Measurements from ENCODE around the gene RAB27A. TPM values are rescaled to one million over a fixed set of nuclear protein-coding genes. Genes with fewer than 3 reads are reported as not detected.
A peak's percentile ranks its signal among the peaks of the same experiment; 100 is the strongest.

The RAB27A gene
- total and polyA plus RNA-seq, 2 of the 13 experiments (the other 11 are each of a cell fraction or from before 2014, with no cell fraction given): 3.4 to 8.1 TPM

DNA sequence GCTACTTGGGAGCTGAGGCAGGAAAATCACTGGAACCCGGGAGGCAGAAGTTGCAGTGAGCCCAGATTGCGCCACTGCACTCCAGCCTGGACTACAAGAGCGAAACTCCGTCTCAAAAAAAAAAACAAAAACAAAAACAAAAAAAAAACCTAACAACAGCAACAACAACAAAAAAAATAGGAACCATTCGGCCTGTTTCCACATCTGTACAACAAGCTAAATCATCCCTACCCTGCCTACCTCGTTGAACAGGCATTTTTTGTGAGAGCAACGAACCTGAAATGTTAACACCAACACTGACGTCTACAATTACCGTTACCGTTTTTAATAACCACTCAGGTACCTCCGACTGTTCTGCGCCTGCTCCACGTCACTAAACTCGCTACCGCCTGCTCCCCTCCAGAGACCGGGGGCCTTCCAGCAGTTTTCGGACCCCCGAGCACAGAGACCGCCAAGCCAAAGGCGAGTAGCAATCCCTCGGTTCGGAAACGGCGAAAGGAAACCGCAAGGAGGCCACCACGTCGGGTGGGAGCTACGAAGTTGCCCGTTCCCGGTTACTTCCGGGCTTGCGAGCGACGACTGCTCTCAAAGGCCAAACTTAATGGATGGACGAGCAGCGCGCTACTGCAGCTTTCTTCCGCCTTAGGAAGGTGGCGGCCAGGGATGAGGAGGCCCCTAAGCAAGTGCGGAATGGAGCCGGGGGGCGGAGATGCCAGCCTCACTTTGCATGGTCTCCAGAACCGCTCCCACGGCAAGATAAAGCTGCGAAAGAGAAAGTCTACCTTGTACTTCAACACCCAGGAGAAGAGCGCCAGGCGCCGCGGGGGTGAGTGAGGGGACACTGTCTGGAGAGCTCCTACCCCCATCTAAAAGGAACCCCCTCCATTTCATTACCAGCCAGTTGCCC is 29.2 kb upstream of the RAB27A start, which contains the start of the genes PIGB and PIGBOS1 (continued):
- TF ChIP-seq, protein P1, sequence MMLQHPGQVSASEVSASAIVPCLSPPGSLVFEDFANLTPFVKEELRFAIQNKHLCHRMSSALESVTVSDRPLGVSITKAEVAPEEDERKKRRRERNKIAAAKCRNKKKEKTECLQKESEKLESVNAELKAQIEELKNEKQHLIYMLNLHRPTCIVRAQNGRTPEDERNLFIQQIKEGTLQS (CRISPR knock-in tag; IDR thresholded peaks at IDR 0.05): no peak; the same call in 1 of the 2 replicates
- TF ChIP-seq, protein P2, sequence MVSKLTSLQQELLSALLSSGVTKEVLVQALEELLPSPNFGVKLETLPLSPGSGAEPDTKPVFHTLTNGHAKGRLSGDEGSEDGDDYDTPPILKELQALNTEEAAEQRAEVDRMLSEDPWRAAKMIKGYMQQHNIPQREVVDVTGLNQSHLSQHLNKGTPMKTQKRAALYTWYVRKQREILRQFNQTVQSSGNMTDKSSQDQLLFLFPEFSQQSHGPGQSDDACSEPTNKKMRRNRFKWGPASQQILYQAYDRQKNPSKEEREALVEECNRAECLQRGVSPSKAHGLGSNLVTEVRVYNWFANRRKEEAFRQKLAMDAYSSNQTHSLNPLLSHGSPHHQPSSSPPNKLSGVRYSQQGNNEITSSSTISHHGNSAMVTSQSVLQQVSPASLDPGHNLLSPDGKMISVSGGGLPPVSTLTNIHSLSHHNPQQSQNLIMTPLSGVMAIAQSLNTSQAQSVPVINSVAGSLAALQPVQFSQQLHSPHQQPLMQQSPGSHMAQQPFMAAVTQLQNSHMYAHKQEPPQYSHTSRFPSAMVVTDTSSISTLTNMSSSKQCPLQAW (CRISPR knock-in tag; IDR thresholded peaks at IDR 0.05): 0 out of 2 replicates have a peak, but pooled peaks have one; percentile 33
- TF ChIP-seq, protein P3, sequence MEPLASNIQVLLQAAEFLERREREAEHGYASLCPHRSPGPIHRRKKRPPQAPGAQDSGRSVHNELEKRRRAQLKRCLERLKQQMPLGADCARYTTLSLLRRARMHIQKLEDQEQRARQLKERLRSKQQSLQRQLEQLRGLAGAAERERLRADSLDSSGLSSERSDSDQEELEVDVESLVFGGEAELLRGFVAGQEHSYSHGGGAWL (CRISPR knock-in tag; IDR thresholded peaks at IDR 0.05): peak; percentile 84; the same call in 1 of the 2 replicates
- TF ChIP-seq TOPORS (CRISPR knock-in tag; IDR thresholded peaks at IDR 0.05) (no peak), MTA1 (CRISPR knock-in tag; IDR thresholded peaks at IDR 0.05; ENCODE audit: borderline replicate concordance) (peak; percentile 83; the same call in 1 of the 2 replicates), MEIS1 (CRISPR knock-in tag; IDR thresholded peaks at IDR 0.05; ENCODE audit: borderline replicate concordance) (peak; percentile 90; the same call in 1 of the 2 replicates), ZNF329 (CRISPR knock-in tag; IDR thresholded peaks at IDR 0.05; ENCODE audit: low read depth) (no peak; the same call in 1 of the 2 replicates), HOXA5 (CRISPR knock-in tag; IDR thresholded peaks at IDR 0.05) (0 out of 2 replicates have a peak, but pooled peaks have one; percentile 26), MIER2 (CRISPR knock-in tag; IDR thresholded peaks at IDR 0.05) (peak; percentile 82; the same call in 1 of the 2 replicates), SUZ12 (IDR thresholded peaks at IDR 0.05; ENCODE audit: low read depth, low read length) (no peak), ZNF776 (CRISPR knock-in tag; IDR thresholded peaks at IDR 0.05) (no peak), FOXM1 (CRISPR knock-in tag; IDR thresholded peaks at IDR 0.05) (no peak), ZNF713 (CRISPR knock-in tag; IDR thresholded peaks at IDR 0.05) (no peak), ZNF615 (CRISPR knock-in tag; IDR thresholded peaks at IDR 0.05; ENCODE audit: borderline replicate concordance) (peak; percentile 69; the same call in 1 of the 2 replicates)
- TF ChIP-seq, protein P4, sequence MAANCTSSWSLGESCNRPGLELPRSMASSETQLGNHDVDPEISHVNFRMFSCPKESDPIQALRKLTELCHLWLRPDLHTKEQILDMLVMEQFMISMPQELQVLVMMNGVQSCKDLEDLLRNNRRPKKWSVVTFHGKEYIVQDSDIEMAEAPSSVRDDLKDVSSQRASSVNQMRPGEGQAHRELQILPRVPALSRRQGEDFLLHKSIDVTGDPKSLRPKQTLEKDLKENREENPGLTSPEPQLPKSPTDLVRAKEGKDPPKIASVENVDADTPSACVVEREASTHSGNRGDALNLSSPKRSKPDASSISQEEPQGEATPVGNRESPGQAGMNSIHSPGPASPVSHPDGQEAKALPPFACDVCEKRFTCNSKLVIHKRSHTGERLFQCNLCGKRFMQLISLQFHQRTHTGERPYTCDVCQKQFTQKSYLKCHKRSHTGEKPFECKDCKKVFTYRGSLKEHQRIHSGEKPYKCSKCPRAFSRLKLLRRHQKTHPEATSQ (CRISPR knock-in tag; IDR thresholded peaks at IDR 0.05; ENCODE audit: borderline replicate concordance): no peak
- TF ChIP-seq, protein P5, sequence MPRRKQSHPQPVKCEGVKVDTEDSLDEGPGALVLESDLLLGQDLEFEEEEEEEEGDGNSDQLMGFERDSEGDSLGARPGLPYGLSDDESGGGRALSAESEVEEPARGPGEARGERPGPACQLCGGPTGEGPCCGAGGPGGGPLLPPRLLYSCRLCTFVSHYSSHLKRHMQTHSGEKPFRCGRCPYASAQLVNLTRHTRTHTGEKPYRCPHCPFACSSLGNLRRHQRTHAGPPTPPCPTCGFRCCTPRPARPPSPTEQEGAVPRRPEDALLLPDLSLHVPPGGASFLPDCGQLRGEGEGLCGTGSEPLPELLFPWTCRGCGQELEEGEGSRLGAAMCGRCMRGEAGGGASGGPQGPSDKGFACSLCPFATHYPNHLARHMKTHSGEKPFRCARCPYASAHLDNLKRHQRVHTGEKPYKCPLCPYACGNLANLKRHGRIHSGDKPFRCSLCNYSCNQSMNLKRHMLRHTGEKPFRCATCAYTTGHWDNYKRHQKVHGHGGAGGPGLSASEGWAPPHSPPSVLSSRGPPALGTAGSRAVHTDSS (CRISPR knock-in tag; conservative IDR thresholded peaks at IDR 0.05): no peak
- TF ChIP-seq, protein P6, sequence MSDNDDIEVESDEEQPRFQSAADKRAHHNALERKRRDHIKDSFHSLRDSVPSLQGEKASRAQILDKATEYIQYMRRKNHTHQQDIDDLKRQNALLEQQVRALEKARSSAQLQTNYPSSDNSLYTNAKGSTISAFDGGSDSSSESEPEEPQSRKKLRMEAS (IDR thresholded peaks at IDR 0.05): peak; percentile 78
- TF ChIP-seq, protein P7, sequence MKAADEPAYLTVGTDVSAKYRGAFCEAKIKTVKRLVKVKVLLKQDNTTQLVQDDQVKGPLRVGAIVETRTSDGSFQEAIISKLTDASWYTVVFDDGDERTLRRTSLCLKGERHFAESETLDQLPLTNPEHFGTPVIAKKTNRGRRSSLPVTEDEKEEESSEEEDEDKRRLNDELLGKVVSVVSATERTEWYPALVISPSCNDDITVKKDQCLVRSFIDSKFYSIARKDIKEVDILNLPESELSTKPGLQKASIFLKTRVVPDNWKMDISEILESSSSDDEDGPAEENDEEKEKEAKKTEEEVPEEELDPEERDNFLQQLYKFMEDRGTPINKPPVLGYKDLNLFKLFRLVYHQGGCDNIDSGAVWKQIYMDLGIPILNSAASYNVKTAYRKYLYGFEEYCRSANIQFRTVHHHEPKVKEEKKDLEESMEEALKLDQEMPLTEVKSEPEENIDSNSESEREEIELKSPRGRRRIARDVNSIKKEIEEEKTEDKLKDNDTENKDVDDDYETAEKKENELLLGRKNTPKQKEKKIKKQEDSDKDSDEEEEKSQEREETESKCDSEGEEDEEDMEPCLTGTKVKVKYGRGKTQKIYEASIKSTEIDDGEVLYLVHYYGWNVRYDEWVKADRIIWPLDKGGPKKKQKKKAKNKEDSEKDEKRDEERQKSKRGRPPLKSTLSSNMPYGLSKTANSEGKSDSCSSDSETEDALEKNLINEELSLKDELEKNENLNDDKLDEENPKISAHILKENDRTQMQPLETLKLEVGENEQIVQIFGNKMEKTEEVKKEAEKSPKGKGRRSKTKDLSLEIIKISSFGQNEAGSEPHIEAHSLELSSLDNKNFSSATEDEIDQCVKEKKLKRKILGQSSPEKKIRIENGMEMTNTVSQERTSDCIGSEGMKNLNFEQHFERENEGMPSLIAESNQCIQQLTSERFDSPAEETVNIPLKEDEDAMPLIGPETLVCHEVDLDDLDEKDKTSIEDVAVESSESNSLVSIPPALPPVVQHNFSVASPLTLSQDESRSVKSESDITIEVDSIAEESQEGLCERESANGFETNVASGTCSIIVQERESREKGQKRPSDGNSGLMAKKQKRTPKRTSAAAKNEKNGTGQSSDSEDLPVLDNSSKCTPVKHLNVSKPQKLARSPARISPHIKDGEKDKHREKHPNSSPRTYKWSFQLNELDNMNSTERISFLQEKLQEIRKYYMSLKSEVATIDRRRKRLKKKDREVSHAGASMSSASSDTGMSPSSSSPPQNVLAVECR (CRISPR knock-in tag; IDR thresholded peaks at IDR 0.05; ENCODE audit: borderline replicate concordance): peak; percentile 93; the same call in 1 of the 2 replicates
